H1 (cell line): ENCODE measurements around the gene CERS1. TPM values are rescaled to one million over a fixed set of nuclear protein-coding genes. Genes with fewer than 3 reads are reported as not detected.
A peak's percentile ranks its signal among the peaks of the same experiment; 100 is the strongest.

ENCODE experiments used
- polyA plus RNA-seq, 7 experiments: library from polyadenylated mRNA; depleted of rRNA in 3 of 7; stranded (reverse) in 5 of 7; unstranded in 2 of 7; fragments of >200 nt in 5 of 7; fragments of 200-250 nt in 2 of 7; gene quantifications; 1 replicate in 5 of 7; 2 replicates in 1 of 7; 4 replicates in 1 of 7; pipeline versions ENCODE4 v1.2.1 to v1.2.3, GENCODE V29; 2011 to 2013; ENCODE audit warnings: missing spikeins in 2 of 7, mixed read lengths in 2 of 7
- total RNA-seq: library from RNA; stranded (reverse); fragmentation: NEBNext Ultra II Directional; extraction: Animal tissue kit (Norgen Biotek cat#: 25700); gene quantifications from 2 replicates; pipeline ENCODE4 v1.2.1, GENCODE V29; 2021
- TF ChIP-seq, protein P1 (sequence below), 3 experiments: IDR thresholded peaks; 1 replicate in 2 of 3; 2 replicates in 1 of 3; pipeline versions ENCODE4 v1.5.1 to v1.6.1; 2011; ENCODE audit warnings: low read length in 3 of 3, mild to moderate bottlenecking in 3 of 3, inconsistent platforms in 2 of 3, low read depth in 1 of 3, moderate library complexity in 1 of 3; ENCODE audit not compliant: insufficient read depth in 1 of 3; ENCODE audit errors: control extremely low read depth in 1 of 3

The CERS1 gene
- total and polyA plus RNA-seq, 2 of the 8 experiments (the other 6 are each of a cell fraction or from before 2014, with no cell fraction given), result 18.6 to 51.0 TPM

- TF ChIP-seq, protein P1, sequence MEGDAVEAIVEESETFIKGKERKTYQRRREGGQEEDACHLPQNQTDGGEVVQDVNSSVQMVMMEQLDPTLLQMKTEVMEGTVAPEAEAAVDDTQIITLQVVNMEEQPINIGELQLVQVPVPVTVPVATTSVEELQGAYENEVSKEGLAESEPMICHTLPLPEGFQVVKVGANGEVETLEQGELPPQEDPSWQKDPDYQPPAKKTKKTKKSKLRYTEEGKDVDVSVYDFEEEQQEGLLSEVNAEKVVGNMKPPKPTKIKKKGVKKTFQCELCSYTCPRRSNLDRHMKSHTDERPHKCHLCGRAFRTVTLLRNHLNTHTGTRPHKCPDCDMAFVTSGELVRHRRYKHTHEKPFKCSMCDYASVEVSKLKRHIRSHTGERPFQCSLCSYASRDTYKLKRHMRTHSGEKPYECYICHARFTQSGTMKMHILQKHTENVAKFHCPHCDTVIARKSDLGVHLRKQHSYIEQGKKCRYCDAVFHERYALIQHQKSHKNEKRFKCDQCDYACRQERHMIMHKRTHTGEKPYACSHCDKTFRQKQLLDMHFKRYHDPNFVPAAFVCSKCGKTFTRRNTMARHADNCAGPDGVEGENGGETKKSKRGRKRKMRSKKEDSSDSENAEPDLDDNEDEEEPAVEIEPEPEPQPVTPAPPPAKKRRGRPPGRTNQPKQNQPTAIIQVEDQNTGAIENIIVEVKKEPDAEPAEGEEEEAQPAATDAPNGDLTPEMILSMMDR (IDR thresholded peaks at IDR 0.05; ENCODE audit: control extremely low read depth in 1 of 3, insufficient read depth in 1 of 3, low read depth in 1 of 3, low read length in 3 of 3), result peak; percentile 95 to 99 (median 96)
These were observed 49.0 kb downstream of the CERS1 start (continued) for GRCh38 chr19:18846862-18847548.
